ENCODE data around the gene SMIM32.

- TF ChIP-seq POLR2A (IDR thresholded peaks at IDR 0.05) (no peak), POLR2AphosphoS5 (IDR thresholded peaks at IDR 0.05) (no peak)
Measured at GRCh38 chr5:136153581-136154236, 39.3 kb downstream of the SMIM32 start.
